WERI-Rb-1 (cell line): ENCODE results near the gene EML1.

Source experiments
- DNase-seq: peaks from one replicate; pipeline ENCODE4 v3.0.0-alpha.2; 2020
- H3K27ac ChIP-seq: fragments of 250-450 bp; sonication (Bioruptor Pico); 2 replicates; pipeline ENCODE4 v1.5.1; 2020; ENCODE audit warnings: mild to moderate bottlenecking, moderate library complexity
- H3K27me3 ChIP-seq: fragments of 250-450 bp; sonication (Bioruptor Pico); 2 replicates; pipeline ENCODE4 v1.5.1; 2021; ENCODE audit warnings: mild to moderate bottlenecking, low read depth, moderate library complexity; ENCODE audit not compliant: insufficient read depth, severe bottlenecking
- H3K36me3 ChIP-seq: fragments of 250-450 bp; sonication (Bioruptor Pico); 2 replicates; pipeline ENCODE4 v1.5.1; 2020; ENCODE audit warnings: mild to moderate bottlenecking, moderate library complexity
- H3K4me3 ChIP-seq: 2 replicates; pipeline ENCODE4 v1.5.1; 2011; ENCODE audit warnings: low read depth, mild to moderate bottlenecking, control low read depth, low read length
- H3K9me3 ChIP-seq: fragments of 250-450 bp; sonication (Bioruptor Pico); 2 replicates; pipeline ENCODE4 v1.5.1; 2021; ENCODE audit warnings: mild to moderate bottlenecking, moderate library complexity; ENCODE audit not compliant: severe bottlenecking
- TF ChIP-seq, protein P1 (sequence below): IDR thresholded peaks from 2 replicates; pipeline ENCODE4 v1.5.1; 2011; ENCODE audit warnings: low read depth, mild to moderate bottlenecking, control low read depth, inconsistent platforms, low read length

Gene EML1

DNA sequence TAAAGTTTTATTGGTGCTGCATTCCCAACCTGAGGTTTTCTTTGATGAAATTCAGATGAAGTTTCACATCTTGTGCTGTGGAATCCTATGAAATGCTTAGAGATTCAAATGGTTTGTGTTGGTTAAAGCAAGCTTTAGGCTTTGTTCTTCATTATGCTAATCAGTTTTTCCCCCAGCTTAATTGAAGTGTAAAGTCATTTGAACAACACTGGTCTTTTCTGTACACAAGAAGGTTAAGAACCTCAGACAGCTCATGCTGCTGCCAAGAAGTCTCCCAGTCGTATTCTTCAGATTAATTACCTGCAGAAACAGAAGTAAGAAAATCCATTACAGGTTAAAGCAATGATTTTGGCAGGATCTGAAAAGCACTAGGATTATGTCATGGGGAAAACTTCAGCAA, 48.9 kb downstream of the EML1 start:
- H3K9me3 ChIP-seq = no peaks in the 10 kb centered on the region
- H3K27ac ChIP-seq = no peak overlapping the region
- H3K27me3 ChIP-seq = no peaks in the 10 kb centered on the region
- DNase-seq = no peak
- TF ChIP-seq, protein P1, sequence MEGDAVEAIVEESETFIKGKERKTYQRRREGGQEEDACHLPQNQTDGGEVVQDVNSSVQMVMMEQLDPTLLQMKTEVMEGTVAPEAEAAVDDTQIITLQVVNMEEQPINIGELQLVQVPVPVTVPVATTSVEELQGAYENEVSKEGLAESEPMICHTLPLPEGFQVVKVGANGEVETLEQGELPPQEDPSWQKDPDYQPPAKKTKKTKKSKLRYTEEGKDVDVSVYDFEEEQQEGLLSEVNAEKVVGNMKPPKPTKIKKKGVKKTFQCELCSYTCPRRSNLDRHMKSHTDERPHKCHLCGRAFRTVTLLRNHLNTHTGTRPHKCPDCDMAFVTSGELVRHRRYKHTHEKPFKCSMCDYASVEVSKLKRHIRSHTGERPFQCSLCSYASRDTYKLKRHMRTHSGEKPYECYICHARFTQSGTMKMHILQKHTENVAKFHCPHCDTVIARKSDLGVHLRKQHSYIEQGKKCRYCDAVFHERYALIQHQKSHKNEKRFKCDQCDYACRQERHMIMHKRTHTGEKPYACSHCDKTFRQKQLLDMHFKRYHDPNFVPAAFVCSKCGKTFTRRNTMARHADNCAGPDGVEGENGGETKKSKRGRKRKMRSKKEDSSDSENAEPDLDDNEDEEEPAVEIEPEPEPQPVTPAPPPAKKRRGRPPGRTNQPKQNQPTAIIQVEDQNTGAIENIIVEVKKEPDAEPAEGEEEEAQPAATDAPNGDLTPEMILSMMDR = no peak
- no peaks in the 10 kb centered on the region for H3K36me3 ChIP-seq
- H3K4me3 ChIP-seq = no peak overlapping the region

DNA sequence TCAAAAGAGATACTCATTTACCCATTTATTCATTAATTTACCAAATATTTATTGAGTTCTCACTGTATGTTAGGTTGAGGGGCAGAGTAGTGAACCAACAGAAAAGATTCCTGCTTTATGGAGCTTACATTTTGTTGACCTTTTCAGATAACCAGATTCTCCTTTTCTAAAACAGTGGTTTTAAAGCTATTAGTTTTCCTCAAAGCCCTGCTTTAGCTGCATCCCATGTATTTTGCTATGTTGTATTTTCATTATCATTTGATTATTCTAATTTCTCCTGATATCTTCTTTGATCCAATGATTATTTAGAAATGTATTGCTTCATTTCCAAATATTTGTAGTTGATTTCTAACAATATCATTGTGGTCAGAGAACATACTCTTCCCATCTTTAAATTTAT, 53.6 kb downstream of the EML1 start:
- no peak for DNase-seq

DNA sequence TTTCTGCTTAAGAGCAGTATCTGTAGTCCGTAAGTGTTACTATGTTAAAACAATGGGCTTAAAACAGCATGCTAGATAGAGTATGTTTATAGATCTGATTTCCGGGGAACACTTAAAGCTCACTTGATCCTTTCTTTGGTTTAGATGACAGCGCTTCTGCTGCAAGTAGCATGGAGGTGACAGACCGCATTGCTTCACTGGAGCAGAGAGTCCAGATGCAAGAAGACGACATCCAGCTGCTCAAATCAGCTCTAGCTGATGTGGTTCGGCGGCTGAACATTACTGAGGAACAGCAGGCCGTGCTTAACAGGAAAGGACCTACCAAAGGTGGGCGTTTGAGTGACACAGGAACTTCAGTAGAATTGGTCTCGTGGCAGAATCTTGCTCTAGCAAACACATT, 57.5 kb downstream of the EML1 start:
- no peak for DNase-seq
- H3K4me3 ChIP-seq = no peak overlapping the region
- TF ChIP-seq, protein P1 = no peak
- no peaks in the 10 kb centered on the region for H3K27me3 ChIP-seq
- peaks cover 35% of the 10 kb centered on the region for H3K36me3 ChIP-seq
- no peaks in the 10 kb centered on the region for H3K9me3 ChIP-seq
- no peak overlapping the region for H3K27ac ChIP-seq

More for the DNA sequence above, 53.6 kb downstream of the EML1 start:
- Histone ChIP-seq H3K27me3 (no peaks in the 10 kb centered on the region), H3K4me3 (no peak overlapping the region), H3K36me3 (peaks cover 9% of the 10 kb centered on the region), H3K9me3 (no peaks in the 10 kb centered on the region), H3K27ac (no peak overlapping the region)
- TF ChIP-seq, protein P1 = no peak

DNA sequence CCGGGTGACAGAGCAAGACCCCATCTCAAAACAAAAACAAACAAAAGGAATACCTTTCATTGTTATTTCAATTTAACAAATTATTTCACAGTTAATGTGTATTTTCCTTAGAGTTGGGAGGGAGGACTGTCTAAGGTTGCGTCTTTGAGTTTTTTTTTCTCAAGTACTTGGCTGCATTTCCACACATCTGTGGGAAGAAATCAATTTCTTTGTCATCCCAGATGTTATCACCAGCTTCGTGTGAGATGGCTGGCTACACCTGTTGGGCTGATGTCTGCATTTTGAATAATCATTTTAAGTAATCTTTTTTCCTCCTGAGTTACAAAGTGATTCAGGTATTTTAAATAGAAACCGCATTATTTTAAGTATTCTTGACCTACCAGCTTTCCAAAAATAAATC, 59.4 kb downstream of the EML1 start:
- no peak for DNase-seq
- Histone ChIP-seq H3K4me3 (no peak overlapping the region), H3K36me3 (peaks cover 37% of the 10 kb centered on the region), H3K27ac (no peak overlapping the region), H3K27me3 (no peaks in the 10 kb centered on the region), H3K9me3 (no peaks in the 10 kb centered on the region)
- TF ChIP-seq, protein P1 = no peak

DNA sequence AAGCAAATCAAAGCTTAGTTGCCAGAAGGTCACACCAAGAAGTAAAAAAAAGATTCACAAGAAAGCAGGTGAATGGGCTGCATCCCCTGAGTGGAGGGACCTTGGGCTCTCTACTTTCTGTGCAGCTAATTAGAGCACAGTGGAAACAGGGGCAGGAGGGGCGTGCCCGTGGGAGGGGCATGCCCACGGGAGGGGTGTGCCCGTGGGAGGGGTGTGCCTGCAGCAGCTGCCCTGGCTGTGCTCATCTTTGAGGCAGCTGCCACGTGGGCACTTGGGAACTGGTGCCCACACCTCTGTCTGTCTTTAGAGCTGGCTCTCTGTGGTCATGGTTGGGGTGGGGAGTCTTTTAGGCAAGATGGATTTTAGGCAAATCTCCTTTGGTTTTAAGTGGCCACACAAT, 60.0 kb downstream of the EML1 start:
- DNase-seq = no peak
- H3K27ac ChIP-seq = no peak overlapping the region
- H3K9me3 ChIP-seq = no peaks in the 10 kb centered on the region
- peaks cover 40% of the 10 kb centered on the region for H3K36me3 ChIP-seq
- no peaks in the 10 kb centered on the region for H3K27me3 ChIP-seq
- TF ChIP-seq, protein P1 = no peak
- H3K4me3 ChIP-seq = no peak overlapping the region

DNA sequence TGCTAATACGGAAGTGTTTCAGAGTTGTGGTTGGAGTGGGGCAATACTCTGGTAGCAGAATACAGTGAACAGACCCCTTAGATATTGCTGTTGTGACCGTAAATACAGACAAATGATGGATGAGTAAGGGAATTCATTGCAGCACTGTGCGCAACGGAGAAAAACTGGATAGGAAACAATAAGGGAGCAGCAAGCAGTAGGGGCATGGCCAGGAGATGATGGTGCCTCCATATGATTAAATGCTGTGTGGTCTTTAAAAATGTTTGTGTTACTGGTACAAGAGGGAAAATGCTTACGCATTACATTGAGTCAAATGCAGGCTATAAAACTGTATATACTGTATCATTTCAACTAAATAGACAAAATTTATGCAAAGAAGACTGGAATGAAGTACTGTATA, 61.6 kb downstream of the EML1 start:
- no peak for DNase-seq
- H3K9me3 ChIP-seq = no peaks in the 10 kb centered on the region
- no peak overlapping the region for H3K27ac ChIP-seq
- no peak overlapping the region for H3K4me3 ChIP-seq
- TF ChIP-seq, protein P1 = no peak
- no peaks in the 10 kb centered on the region for H3K27me3 ChIP-seq
- peaks cover 40% of the 10 kb centered on the region for H3K36me3 ChIP-seq
